GM13976 (cell line): Measurements from ENCODE around the gene MPPED2.

ENCODE experiments used
- DNase-seq: peaks from one replicate; pipeline ENCODE4 v3.0.0; 2012; ENCODE audit warnings: low spot score
- CTCF ChIP-seq: IDR thresholded peaks from 2 replicates; pipeline ENCODE4 v1.5.1; 2012; ENCODE audit warnings: borderline replicate concordance, mild to moderate bottlenecking; ENCODE audit not compliant: insufficient read depth; ENCODE audit errors: extremely low read depth, missing control alignments, control extremely low read depth
- in situ Hi-C: fragments of 300-500 bp; cut with MboI; formaldehyde crosslinking; loops from one replicate; pipeline ENCODE4 v1.12.0; 2022; ENCODE audit warnings: low sequenced_read_pairs, mixed read lengths, inconsistent platforms; ENCODE audit not compliant: unreplicated experiment

Gene MPPED2

DNA sequence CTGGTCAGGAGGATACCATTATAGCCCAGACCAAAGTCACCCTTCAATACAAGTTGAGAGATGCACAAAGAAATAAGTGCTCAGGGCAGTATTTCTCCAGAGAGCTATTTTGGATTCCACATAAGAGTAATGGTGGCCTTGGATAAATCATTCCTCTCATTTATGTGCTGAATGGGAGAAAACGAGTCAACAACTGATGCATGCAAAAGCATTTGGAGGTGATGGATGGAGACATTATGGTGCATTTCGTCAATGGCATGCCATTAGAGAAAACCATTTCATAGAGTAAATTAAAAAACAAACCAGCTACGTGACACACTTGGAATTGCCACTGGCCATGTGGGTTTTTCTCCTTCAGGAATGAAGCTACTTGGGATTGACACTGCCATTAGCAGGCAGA lies 182.0 kb downstream of the MPPED2 start:
- DNase-seq = no peak
- no peak for TF ChIP-seq CTCF
- in situ Hi-C loops = no loop called here

DNA sequence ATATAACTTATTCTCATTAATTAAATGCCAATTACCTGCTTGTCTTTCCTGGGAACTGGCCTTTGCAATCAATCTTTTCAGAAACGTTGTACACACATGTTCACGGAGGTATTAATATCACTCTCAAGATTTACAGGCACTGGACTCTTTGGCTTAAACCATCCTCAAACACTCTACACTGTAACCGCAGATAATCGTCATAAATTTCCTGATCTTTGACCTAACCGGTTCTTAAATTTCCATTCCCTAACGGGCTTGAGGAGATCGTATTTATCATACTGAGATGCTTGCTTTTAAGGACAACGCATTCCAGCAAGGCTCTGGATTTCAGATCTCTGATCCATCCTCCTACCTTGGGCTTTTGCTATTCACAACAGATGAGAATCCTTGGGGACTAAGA lies 190.4 kb downstream of the MPPED2 start:
- in situ Hi-C loops = no loop called here
- no peak for TF ChIP-seq CTCF
- DNase-seq = no peak

DNA sequence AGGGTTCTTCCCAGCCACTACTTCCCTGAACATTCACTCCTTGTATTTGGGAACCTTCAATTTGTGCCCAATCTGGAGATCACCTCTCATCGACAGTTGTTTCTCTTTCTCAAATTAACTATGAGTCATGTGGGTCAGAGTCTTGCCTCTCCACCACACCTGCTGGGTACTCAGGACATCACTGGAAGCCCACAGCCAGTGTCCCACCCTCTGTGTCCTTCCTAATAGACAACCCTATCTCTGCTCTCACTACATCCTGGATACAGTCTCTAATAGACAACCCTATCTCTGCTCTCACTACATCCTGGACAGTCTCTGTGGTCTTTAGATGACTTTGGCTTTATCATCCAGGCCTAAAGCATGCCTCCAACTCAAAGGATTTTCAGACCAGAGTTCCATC lies 193.1 kb downstream of the MPPED2 start:
- DNase-seq = no peak
- in situ Hi-C loops = no loop called here
- no peak for TF ChIP-seq CTCF

DNA sequence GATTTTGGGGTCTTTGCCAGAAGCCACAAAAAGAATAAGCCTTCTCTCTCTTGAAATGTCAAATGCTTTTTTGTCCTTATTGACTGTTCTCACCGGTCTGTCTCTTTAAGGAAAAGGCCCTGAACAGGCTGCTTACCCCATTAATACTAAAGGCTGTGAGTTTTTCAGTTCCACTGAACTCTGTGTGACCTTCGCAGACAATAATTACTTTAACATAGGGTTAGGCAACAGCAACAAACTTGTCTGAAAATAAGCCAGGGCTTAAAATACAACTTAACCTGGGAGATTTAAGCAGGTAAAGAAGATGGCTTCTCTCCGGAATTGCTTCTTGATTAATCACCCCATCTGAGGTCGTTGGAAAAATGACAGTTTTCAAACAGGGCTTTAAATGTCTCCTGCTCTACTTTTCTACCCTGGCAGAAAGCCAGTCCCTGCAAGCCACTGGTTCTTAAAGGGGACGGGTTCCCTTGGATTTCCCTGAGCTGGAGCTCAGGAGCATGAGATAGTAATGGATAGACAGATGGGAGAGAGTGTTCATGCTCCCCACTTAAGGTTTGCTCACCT lies 193.8 kb downstream of the MPPED2 start:
- in situ Hi-C loops = no loop called here
- TF ChIP-seq CTCF = no peak
- no peak for DNase-seq

- DNase-seq = no peak
- no peak for TF ChIP-seq CTCF
- in situ Hi-C loops = no loop called here
Measured at GRCh38 chr11:30388957-30389356, 197.2 kb downstream of the MPPED2 start.

- DNase-seq = no peak
- in situ Hi-C loops = no loop called here
- no peak for TF ChIP-seq CTCF
Measured at GRCh38 chr11:30387891-30388861, 198.0 kb downstream of the MPPED2 start.
